NCI-H187 (cell line): Measurements from ENCODE around the gene LMOD2.

Source experiments
- DNase-seq, 2 experiments: peaks; one replicate each; lab custom pipeline; 2025; lab: John Stamatoyannopoulos, UW

The LMOD2 gene

DNA sequence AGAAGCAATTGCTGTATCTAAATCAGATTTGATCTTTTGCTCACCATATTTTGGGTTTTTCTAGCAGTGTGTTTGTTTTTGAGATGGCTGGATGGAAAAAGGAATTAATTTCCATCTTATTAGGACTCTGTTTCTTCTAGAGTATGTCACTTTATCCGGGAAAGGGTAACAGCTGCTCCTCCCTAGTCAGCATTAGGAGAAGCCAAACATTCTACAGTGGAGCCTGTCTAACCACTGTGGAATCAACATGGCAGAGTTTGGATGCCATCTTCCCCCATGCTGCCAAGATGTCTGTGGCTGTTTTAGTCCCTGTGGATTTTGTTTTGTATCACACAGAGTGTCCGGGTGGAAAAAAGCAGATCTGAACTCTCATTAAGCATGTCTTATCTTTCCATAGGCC is 16.0 kb upstream of the LMOD2 start:
- no peak for DNase-seq

DNA sequence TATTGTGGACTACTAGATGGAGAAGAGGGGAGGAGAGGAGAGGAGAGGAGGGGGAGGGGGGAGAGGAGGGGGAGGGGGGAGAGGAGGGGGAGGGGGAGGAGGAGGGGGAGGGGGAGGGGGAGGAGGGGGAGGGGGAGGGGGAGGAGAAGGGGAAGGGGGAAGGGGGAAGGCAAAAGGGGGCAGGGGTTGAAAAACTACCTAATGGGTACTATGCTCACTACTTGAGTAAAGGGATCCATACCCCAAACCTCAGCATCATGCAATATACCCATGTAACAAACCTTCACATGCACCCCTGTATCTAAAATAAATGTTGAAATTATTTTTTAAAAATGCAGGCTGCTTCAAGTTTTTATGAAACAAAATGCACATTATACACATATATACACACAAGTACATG is 15.1 kb upstream of the LMOD2 start:
- DNase-seq: no peak

DNA sequence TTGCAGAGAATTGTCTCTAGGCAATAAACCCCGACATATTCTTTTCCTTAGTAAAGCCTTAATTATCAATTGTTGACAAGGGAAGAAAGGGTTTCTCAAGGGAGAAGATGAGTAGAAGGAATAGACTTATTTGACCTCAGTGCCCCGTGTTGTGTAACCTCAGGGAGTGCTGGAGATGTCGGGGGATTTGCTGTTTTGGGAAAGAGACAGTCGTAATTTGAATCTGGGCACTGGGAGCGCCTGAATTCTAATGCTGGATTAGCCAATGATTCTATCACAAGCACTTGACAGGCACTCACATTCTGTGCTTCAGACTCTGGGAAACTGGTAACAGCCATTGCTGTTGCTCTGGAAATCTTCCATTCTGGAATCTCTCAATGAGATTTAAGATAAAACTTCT is 13.8 kb upstream of the LMOD2 start:
- no peak for DNase-seq

DNA sequence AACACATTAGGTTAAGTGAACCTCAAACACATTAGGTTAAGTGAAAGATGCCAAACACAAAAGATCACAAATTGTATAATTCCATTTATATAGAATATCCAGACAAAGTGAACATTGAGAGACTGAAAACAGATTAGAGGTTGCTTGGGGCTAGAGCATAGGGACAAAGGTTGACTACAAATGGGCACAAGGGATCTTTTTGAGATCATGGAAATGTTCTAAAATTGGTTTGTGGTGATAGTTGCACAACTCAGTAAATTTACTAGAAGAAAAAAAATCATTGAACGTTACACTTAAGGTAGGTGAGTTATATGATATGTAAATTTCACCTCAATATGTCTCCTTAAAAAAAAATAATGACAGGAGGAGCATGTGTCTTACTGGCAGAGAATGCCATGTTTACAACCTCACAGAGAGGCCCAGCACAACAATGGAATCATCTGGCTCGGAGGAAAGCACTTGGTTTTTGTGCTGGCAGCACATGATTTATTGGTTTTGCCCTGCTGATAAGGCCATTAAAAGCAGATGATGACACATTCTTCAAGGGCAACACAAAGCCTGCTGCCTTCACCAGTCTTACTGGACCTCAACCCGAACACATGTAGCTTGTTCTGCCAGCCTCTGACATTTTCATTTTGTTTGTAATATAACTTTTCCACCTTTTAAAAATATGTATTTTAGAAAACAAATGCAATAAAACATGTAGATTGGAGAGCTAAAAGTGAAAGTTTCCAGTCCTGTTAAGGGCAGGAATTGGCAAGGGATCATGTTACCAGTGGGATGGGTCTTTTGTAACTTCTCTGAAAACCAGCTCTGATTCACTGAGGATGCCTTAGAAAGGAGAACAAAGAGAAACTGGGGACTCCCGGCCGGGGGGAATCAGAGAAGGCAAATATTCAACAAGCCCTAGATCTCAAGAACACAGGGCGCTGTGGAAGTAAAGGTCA is 11.9 kb upstream of the LMOD2 start:
- DNase-seq: peak; percentile 48 to 64

DNA sequence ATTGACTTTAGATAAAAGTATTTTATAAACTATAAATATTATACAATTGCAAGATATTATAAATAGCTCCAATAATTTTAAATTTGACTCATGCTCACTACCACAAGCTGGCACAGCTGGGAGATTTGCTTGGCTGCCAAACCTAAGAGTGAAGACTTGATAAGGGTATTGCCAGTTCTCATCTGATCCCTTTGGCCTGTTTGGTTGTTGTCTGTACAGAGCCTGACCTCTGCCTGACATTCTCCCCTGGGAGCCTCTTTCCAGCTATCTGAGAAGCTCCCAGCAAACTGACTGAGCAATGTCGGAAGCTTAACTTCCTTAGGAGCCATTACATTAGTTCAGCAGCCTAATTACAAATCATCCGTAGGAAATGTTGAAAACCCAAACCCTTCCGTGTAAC is 10.2 kb upstream of the LMOD2 start:
- peak in 1 of 2 experiments; percentile 22 for DNase-seq

DNA sequence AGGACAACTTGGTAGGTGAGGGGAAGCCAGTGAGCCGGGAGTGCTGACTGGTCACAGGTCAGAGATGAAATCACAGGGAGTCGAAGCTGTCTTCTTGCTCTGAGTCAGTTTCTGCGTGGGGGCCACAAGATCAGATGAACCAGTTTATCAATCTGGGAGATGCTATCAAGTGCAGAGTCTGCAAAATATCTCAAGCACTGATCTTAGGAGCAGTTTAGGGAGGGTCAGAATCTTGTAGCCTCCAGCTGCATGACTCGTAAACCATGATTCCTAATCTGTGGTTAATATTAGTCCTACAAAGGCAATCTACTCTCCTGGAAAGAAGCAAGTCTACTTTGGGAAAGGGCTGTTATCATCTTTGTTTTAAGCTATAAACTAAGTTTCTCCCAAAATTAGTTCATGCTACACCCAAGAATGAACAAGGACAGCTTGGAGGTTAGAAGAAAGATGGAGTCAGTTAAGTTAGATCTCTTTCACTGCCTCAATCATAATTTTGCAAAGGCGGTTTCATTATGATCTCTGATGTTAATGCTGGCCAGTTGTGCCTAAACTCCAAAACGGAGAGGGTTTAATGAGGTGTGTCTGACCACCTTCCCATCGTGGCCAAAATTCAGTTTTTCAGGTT is 8.4 kb upstream of the LMOD2 start:
- DNase-seq: no peak

DNA sequence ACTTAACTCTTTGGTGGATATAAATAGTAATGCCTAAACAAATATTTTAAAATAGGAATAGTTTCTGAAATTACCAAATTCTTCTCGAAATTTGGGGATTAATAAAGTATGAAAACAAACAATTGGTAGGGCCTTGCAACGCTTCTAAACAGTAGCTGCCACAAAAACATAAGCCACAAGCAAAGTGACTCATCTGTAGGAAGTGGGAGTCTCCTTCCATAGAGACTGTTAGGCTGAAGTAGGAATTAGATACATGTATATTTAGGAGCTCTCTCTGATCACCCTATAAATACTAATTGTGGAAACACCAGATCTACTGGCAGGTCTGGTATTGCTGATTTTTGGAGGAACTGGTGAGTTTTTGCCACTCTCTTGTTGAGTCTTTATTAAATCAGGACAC is 5.7 kb upstream of the LMOD2 start:
- DNase-seq: no peak

DNA sequence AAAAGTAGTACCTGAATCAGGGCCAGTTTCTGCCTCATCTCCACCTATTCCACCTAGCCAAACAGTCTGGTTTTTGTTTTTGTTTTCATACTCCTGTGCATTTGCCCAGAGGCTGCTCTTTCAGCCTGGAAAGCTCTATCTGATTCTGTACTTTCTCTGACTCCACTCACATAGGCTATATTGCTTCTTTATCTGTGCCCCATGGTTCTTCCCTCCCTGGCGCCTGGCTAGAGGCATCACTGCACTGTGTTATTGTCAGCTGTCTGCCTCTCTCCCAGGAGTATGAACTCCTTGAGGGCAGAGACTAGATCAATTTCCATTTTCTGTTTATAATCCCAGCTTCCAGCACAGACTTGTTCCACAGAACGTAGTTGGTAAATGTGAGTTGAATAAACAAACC is 5.1 kb upstream of the LMOD2 start:
- DNase-seq: no peak

DNA sequence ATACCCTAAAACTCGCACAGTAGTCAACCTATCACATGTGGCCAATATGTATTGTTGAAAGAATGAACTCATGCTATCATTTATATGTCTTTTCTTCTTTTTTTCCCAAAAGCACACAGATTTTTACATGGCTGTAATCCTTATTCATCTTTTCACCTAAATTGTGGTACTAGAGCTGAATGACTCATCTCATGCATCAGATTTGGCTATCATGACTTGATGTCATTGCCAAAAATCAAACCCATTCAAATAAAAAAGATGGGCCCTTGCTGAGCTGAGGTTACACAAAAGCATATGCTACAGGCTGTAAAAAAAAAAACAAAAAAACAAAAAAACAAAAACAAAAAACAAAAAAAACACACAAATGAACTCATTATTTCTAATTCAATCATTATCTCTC is 3.3 kb upstream of the LMOD2 start:
- no peak for DNase-seq

DNA sequence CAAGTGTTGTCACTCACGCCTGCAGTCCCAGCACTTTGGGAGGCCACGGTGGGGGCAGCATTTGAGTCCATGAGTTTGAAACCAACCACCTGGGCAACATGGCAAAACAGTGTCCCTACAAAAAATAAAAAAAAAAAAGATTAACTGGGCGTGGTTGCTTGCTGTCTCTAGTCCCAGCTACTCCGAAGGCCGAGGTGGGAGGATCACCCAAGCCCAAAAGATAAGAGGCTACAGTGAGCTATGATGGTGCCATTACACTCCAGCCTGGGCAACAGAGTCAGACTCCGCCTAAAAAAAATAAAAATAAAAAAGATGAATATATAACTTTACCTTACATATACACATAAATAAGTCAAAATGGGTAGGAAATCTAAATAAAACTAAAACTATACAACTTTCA is 2.5 kb upstream of the LMOD2 start:
- DNase-seq: no peak

DNA sequence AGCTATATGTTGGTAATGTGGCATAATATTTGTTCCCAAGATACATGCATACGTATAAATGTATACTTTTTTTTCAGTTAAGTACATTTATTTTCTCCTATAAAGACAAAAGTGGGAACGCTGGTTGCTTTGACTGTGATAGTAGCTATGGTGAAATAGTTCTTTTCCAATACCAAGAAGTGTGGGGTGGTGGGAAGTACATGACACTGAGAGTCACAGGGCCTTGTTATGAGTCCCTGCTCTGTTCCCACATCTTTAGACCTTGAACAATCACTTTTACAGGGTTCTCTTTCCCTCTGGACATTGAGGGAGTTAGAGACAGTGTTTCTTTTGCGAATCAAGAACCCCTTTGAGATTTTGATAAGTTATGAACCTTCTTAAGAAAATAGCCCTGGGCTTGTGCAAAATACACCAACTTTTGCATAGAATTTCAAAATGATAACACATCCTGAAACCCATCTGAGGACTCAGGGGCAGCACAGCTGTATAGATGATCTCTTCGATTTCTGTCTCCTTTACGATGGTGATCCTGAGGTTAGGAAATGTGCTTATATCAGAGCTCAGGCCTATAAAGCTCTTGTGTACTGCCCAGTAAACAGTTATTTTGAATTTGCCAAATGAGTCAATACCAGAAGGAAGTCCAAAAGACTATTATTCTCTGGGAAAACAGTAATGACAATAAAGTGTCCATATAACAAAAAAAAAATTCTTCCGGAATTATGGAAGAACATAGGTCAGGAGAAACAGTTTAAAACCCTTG is 1.1 kb downstream of the LMOD2 start:
- DNase-seq: no peak

DNA sequence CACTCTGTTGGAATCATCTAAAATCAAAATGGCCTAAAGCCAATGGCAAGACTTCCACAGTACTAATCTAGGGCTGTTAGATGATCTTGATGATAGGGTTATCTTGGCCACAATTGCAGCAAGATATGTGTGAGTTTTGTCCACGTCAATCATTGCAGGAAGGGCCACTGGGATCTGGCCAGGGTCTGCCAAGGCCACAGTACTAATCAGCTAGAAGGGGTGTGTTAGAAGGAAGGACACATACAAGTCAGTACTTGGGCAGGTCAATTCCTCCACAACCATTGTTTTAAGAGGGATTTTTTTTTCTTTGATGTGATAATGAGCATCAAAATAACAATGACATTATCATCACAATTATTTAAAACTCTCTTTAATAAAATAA is 1.6 kb downstream of the LMOD2 start:
- DNase-seq: no peak

DNA sequence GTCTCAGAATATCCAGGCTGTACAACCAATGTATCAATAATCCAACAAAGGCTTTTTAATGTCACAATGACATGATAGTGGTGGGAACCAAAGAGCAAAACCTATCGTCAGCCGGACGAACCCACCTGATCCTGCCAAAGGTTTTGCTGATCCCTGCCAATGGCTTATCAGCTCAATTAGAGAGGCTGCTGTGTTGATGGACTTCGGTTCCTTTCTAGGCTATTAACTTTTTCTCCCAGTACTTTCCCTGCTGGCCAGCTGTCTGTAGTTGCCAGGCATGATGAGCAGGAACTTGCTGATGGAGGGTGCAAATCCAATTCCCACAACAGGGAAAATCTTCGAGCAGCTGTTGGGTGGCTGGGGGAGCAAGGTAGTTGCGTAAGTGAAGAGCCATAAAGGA is 2.4 kb downstream of the LMOD2 start:
- DNase-seq: no peak

DNA sequence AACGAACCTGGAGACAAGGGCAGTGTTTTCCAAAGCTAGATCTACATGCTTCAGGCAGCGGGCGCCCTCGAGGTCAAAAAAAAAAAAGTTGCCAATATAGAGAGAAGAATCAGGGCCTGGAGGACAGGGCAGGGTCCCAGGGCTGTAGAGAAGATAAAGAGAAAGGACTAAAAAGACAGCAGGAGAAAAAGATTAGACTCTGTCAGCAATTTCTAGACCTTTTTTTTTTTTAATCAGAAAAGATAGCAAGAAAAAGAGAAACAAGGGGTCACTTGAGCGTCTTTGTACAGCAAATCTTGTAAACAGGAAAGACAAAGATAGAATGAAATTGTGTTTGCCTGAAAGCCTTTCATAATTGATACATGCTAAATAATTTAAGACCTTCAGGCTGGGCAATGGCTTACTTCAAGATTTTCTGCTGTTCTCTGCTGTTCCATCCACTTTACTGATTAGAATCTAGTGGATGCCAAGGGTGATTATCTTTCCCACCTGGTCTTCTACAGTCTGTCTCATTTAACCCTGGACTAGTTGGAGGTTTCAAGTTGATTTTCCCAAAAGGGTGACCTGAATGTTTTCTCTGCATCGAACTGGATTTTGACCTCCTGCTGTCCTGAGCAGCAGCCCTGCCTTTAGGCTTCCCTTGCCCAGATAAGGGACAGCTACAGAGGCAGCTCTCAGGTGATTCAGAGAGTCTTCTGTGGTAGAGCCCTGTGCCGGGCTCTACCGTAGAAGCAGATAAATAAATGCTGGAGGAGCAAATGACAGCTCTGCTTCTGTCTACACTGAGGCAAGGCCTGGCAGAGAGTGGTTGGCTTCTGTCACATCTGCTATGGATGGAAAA is 5.1 kb downstream of the LMOD2 start:
- no peak for DNase-seq

DNA sequence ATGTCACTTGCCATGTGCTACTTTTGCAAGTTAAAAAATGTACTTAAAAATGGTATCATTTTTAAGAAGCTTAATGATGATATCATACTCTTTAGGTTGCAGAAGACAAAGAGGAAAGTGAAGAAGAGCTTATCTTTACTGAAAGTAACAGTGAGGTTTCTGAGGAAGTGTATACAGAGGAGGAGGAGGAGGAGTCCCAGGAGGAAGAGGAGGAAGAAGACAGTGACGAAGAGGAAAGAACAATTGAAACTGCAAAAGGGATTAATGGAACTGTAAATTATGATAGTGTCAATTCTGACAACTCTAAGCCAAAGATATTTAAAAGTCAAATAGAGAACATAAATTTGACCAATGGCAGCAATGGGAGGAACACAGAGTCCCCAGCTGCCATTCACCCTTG is 6.1 kb downstream of the LMOD2 start:
- DNase-seq: no peak

DNA sequence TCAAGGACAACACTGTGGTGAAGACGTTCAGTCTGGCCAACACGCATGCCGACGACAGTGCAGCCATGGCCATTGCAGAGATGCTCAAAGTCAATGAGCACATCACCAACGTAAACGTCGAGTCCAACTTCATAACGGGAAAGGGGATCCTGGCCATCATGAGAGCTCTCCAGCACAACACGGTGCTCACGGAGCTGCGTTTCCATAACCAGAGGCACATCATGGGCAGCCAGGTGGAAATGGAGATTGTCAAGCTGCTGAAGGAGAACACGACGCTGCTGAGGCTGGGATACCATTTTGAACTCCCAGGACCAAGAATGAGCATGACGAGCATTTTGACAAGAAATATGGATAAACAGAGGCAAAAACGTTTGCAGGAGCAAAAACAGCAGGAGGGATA is 6.6 kb downstream of the LMOD2 start:
- DNase-seq: no peak

DNA sequence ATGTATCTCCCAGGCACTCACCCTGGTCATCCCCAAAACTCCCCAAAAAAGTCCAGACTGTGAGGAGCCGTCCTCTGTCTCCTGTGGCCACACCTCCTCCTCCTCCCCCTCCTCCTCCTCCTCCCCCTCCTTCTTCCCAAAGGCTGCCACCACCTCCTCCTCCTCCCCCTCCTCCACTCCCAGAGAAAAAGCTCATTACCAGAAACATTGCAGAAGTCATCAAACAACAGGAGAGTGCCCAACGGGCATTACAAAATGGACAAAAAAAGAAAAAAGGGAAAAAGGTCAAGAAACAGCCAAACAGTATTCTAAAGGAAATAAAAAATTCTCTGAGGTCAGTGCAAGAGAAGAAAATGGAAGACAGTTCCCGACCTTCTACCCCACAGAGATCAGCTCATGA is 7.1 kb downstream of the LMOD2 start:
- DNase-seq: no peak

DNA sequence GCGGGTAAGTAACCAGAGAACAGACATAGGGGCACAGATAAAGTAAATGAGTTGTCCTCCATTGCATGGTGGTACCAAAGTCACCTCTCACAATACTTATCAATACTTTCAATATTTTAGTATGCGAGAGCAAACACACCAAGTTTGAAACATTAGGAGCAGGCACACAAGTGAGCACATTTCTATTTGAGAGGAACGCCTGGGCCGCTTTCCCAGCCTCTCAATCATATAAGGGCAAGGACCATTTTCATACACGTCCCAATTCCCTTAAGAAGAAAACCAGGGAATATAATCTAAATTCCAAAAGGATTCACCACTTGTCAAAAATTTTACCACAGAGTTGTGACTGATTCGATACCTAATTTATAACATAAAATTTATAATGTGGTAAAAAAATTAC is 7.5 kb downstream of the LMOD2 start:
- no peak for DNase-seq

DNA sequence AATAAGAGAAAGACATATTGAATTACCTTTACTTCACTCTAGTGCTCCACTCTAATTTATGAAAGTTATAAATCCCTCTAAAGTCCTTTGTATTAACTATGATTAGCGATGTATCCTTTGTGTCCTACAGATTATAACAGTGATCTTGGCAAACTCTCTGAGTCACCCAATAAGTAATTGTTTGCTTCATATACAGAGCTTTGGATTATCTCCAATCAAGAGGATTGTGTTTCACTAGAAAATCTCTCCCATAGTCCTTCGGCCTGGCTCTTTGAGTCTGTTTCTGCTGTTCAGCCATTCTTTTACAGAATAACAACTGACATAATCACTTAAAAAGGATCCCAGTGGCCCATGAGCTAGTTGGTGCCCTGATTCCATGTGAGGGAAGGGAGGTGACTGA is 9.5 kb downstream of the LMOD2 start:
- no peak for DNase-seq

DNA sequence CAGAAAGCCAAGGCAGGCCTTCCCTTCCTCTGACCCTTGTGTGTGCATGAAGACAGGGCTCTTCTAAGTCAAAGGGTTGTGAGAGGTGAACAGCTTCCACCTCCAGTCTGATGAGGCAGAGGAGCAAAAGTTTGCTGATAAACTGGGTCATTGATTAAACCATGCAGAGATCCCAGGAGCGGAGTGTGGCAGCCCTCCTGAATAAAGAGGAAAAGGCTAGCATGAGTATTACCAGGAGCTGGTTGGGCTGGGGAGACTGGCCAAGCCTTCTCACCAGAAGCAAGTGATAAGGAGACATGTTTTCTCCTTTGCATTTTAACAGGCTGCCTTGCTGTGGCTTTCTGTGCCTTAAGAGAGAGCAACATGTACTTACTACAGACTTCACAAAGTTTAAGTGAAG is 10.2 kb downstream of the LMOD2 start:
- DNase-seq: no peak

DNA sequence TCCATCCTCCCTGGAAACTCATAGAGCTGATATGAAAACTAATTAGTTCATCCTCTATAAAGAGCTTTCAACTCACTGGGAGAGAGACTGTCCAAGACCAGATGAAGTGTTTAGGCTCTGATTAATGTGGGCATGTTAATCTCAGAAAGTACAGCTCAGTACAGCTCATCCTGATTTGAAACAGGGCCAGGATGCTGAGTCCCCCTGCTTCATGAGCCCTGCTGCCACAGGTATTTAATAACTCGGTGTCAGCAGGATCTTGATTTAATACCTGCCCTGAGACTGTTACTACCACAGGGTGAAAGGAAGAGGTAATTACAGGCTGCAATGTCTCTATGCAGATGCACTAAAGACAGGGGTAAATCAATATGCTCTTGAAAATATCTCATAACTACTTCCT is 10.8 kb downstream of the LMOD2 start:
- DNase-seq: no peak

DNA sequence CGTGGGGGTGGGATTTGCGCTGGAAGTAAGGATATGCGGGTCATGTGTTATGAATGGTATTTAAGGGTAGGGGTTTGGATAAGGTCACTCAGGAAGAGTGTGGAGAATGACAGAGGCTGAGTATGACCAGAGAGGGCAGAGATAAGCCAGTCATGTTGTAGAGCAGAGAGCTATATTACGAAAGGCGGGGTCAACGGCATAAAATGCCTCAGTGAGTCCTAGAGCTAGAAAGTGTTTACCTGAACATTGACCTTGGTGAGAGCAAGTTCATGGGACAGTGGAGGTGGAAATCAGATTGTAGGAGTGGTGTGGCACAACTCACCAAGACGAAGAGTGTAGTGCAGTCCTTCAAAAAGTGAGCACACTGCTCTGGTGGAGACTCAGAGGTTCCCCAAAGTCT is 13.8 kb downstream of the LMOD2 start:
- no peak for DNase-seq
